PFSK-1 (cell line): ENCODE measurements around the gene RBM47.

ENCODE experiments used
- FOXP2 ChIP-seq: optimal IDR thresholded peaks from 2 replicates; pipeline ENCODE3; 2011; ENCODE audit warnings: borderline replicate concordance, control low read depth, inconsistent platforms; ENCODE audit not compliant: insufficient read depth; ENCODE audit errors: extremely low read length, extremely low read depth
- SIN3A ChIP-seq: IDR thresholded peaks from 2 replicates; pipeline ENCODE4 v1.6.1; 2012; ENCODE audit warnings: mild to moderate bottlenecking, low read length, moderate library complexity, borderline replicate concordance; ENCODE audit not compliant: insufficient read depth
- TAF1 ChIP-seq: IDR thresholded peaks from 2 replicates; pipeline ENCODE4 v1.6.1; 2012; ENCODE audit warnings: low read length, control low read depth, borderline replicate concordance; ENCODE audit not compliant: insufficient read depth

DNA sequence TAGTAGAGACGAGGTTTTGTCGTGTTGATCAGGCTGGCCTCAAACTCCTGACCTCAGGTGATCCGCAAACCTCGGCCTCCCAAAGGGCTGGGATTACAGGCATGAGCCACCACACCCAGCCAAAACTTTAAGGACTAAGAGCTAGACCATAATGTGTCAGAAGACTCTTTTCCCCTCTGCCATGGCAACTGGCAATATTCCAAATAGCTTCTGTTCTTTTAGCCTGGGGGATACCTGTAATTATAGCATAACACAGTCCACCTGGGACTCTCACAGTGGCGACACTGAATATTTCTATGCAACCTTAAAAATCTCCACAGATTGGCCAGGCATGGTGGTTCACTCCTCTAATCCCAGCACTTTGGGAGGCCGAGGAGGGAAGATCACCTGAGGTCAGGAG is 45.5 kb upstream of the RBM47 start:
- TF ChIP-seq TAF1 = no peak
- TF ChIP-seq FOXP2 = no peak
- TF ChIP-seq SIN3A = no peak
